Forelimb muscle (tissue), 1 donor: ENCODE data around the gene ADCY5. TPM values are rescaled to one million over a fixed set of nuclear protein-coding genes. Genes with fewer than 3 reads are reported as not detected.

Experiments
- DNase-seq: peaks from one replicate; pipeline ENCODE4 v3.0.0-alpha.2; 2013; ENCODE audit warnings: low read depth
- polyA plus RNA-seq: library from polyadenylated mRNA; unstranded; fragments of 120-200 nt; gene quantifications from one replicate; pipeline ENCODE4 v1.2.1, GENCODE V29; 2013; ENCODE audit not compliant: insufficient read length

The ADCY5 gene
- polyA plus RNA-seq, 1 donor: 4.3 TPM

GRCh38 chr3:123342631-123343080 lies 106.2 kb downstream of the ADCY5 start:
- DNase-seq: no peak

GRCh38 chr3:123341871-123342630 lies 106.8 kb downstream of the ADCY5 start:
- no peak for DNase-seq

GRCh38 chr3:123340336-123340735 lies 108.6 kb downstream of the ADCY5 start:
- DNase-seq: no peak

- no peak for DNase-seq
Observed at GRCh38 chr3:123339302-123339701, 109.6 kb downstream of the ADCY5 start.

- no peak for DNase-seq
Observed at GRCh38 chr3:123338620-123339061, 110.2 kb downstream of the ADCY5 start.

- no peak for DNase-seq
Observed at GRCh38 chr3:123337948-123338619, 110.8 kb downstream of the ADCY5 start.

- no peak for DNase-seq
Observed at GRCh38 chr3:123337226-123337625, 111.7 kb downstream of the ADCY5 start.

- DNase-seq: no peak
Observed at GRCh38 chr3:123336441-123336851, 112.4 kb downstream of the ADCY5 start.

GRCh38 chr3:123336001-123336400 lies 112.9 kb downstream of the ADCY5 start:
- no peak for DNase-seq

GRCh38 chr3:123335007-123335670 lies 113.8 kb downstream of the ADCY5 start:
- DNase-seq: no peak

GRCh38 chr3:123334056-123334455 lies 114.8 kb downstream of the ADCY5 start:
- DNase-seq: no peak

GRCh38 chr3:123333401-123333800 lies 115.5 kb downstream of the ADCY5 start:
- DNase-seq: no peak

GRCh38 chr3:123332124-123332641 lies 116.7 kb downstream of the ADCY5 start:
- DNase-seq: no peak

- DNase-seq: no peak
Observed at GRCh38 chr3:123331651-123332050, 117.2 kb downstream of the ADCY5 start.

- no peak for DNase-seq
Observed at GRCh38 chr3:123331006-123331405, 117.9 kb downstream of the ADCY5 start.

- no peak for DNase-seq
Observed at GRCh38 chr3:123330441-123330991, 118.4 kb downstream of the ADCY5 start.

GRCh38 chr3:123329636-123330340 lies 119.1 kb downstream of the ADCY5 start:
- no peak for DNase-seq

GRCh38 chr3:123328851-123329635 lies 119.8 kb downstream of the ADCY5 start:
- DNase-seq: peak; percentile 5

- no peak for DNase-seq
Observed at GRCh38 chr3:123327956-123328850, 120.7 kb downstream of the ADCY5 start.
